HG03571 (cell line): ENCODE data around the gene KIAA1210.

Source experiments
- ATAC-seq: cut with Tn5 transposase; IDR thresholded peaks from one replicate; pipeline ENCODE4 v1.9.1; 2021; ENCODE audit not compliant: unreplicated experiment

The KIAA1210 gene

GRCh38 chrX:119127650-119128049, at the start of gene KIAA1210:
Gene KIAA1210, minus strand, starts transcription at chrX:119127812. Its CDS starts 4,170 bp downstream, at chrX:119123642.
- no peak for ATAC-seq

DNA sequence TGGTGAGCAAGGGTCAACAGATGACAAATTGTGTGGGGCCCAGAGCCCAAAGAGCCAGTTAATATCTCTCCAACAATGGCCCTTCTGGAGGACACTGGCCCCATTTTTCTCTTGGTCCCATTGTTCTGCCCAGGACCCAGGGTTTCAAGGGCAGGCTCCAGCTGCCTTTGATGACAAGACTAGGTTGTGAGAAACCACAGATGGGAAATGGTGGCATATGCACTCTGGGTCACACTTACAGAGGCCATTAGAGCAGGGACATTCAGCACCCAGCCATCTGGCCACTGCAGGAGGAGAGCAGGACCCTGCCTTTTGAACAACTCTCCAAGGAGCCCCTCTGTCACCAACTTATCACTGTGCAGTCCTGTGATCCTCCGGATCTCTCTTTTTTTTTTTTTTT, 49.7 kb upstream of the KIAA1210 start:
- no peak for ATAC-seq

DNA sequence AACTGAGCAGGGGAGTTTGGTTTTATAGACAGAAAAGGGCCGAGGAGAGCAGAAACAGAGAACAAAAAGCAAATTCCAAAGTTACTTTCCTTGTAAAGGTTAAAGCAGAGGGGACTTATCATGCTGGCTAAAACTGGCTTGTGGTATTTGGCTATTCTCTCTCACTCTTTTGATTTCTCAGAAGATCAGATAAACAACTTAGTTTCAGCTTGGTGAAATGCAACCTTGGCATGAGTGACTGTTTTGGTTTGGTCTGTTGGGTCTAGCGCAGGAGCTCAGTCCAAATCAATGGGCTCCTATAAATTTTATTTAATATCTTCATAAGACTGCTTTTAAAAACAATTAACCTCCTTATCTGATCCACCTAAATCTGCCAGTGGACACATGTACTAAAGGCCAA, 47.3 kb upstream of the KIAA1210 start:
- ATAC-seq, result no peak

DNA sequence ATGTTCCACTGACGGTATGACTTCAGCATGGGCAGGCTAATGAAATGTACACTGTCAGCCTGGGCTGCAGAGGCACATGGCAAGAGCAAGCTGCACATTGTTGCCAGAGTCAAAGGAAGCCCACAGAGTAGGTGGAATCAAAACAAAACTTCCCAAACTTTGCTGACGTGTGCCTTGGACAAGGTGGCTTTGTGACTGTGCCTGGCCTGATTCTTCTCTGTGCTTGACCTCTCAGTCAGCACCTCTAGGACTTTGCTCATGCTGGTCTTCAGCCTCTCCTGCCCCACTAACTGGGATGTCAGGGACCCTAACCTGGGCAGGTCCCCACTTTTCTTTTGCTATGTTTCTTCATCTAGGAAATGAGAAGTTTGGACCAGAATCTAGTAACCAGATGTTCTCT, 40.5 kb upstream of the KIAA1210 start:
- ATAC-seq, result no peak

DNA sequence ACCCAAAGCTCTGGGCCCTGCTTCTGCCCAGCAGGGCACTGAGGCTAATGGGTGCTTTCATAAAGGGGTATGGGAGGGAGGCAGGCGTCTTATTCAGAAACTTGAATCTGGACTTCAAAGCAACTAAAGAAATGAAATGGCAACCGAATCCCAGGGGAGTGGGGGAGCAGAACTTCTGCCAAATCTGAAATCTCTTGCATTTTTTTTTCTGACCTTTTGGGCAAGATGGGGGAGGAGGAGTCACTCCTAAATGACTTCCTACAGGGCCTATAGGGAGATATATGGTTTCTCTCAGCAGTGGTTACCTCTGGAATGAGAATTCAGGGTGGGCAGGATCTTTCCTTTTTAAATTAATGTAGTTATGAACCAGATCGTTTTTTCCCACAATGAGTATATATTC, 30.6 kb upstream of the KIAA1210 start:
- ATAC-seq, result no peak

DNA sequence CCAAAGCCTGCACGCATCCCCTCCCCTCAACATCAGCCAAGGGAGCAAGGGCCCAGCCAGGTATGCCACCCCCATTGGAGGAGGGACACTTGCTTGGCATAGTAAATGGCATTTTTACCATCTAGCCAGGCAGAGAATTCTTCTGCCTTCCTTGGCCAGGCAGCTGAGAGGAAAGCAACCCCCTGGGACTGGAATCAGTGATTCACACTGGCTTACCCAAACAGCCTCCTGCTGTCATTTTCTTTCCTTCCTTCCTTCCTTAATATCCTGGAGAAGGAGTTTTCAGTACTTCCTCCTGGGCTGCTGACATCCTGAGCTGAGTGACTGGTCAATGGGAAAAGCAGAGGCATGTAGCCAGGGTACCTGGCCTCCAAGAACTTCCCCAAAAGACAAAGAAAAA, 28.6 kb upstream of the KIAA1210 start:
- no peak for ATAC-seq

GRCh38 chrX:119155416-119156035, 27.9 kb upstream of the KIAA1210 start:
- ATAC-seq, result no peak

GRCh38 chrX:119151051-119151380, 23.4 kb upstream of the KIAA1210 start:
- ATAC-seq, result no peak

GRCh38 chrX:119150163-119151050, 22.8 kb upstream of the KIAA1210 start:
- ATAC-seq, result no peak

GRCh38 chrX:119147486-119147885, 19.9 kb upstream of the KIAA1210 start:
- ATAC-seq, result no peak

GRCh38 chrX:119145241-119145653, 17.6 kb upstream of the KIAA1210 start:
- ATAC-seq, result no peak

DNA sequence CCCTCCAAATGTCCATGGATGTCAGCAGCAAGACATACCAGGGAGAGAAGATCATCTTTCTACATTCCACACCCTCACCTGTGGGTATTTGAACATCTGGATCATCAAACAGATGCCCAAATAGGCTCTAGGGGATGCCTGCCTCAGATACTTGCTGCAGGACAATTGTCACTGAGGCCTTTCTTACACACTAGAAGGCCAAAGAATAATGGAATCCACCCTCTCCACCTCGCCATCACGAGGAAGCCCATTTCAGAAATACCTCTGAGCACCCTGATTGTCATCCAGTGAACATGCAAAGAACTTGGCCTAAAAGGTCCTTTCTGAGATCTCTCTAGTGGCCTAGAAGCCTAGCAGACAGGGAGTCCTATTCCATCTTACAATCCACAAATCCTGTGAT, 6.9 kb upstream of the KIAA1210 start:
- no peak for ATAC-seq

- ATAC-seq, result no peak
Measured at GRCh38 chrX:119132961-119133360, 5.3 kb upstream of the KIAA1210 start.

- ATAC-seq, result no peak
Measured at GRCh38 chrX:119132316-119132715, 4.7 kb upstream of the KIAA1210 start.

DNA sequence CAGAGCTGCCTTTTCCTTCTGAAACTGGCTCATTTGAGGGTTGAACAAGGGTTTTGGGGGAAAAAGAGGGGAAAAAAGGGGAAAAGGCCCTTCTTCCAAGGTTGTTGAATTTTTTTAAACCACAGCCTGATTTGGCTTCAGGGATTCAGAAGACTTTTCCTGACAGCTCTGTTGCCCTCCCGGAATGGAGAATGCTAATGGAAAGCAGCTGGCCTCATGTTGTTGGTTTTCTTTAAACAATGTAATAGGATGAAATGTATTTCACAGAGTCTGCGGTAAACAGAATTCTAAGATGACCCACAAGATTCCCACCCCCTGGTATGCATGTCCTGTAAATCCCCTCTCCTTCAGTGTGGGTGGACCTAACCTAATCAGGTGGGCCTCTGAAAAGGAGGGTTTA, 3.3 kb upstream of the KIAA1210 start:
- ATAC-seq, result no peak

DNA sequence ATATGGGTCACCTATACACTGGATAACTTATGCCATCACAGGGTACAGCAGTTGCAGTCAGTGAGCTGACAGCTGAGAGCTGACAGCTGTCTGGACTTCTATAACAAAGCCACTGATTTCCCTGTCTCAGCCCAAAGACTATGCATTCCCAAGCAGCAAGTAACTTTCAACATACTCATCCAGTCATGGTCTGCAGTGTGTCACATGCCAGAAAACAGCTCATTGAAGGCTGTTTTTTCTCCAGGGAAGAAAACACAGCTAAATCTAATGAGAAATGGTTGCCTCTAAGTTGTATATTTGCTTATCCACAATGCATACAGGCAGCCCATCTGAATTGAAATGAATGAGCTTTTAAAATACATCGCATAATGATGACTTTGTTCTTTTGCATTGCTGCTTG, 6.3 kb downstream of the KIAA1210 start:
- ATAC-seq, result no peak

- ATAC-seq, result peak; percentile 74
Measured at GRCh38 chrX:119118780-119119395, 8.7 kb downstream of the KIAA1210 start.

DNA sequence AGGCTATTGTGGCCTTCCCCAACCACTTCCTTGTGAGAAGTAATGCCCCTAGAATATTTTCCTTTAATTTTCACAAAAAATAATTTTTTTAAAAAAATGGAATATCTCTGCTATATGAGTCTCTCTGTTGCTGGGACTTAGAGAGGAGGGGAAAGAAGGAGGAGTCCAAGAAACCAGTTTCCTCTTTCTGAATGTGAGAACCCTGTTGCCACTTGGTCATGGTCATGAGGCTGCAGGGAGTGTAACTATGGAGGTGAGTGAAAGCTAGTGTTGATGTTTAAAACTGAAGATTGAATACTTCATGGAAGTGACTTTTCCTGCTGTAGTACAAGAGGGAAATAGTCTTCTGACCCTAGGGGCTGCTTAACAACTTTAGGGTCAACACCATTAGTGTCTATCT, 20.4 kb downstream of the KIAA1210 start:
- no peak for ATAC-seq

- ATAC-seq, result no peak
Measured at GRCh38 chrX:119105826-119106225, 21.8 kb downstream of the KIAA1210 start.

DNA sequence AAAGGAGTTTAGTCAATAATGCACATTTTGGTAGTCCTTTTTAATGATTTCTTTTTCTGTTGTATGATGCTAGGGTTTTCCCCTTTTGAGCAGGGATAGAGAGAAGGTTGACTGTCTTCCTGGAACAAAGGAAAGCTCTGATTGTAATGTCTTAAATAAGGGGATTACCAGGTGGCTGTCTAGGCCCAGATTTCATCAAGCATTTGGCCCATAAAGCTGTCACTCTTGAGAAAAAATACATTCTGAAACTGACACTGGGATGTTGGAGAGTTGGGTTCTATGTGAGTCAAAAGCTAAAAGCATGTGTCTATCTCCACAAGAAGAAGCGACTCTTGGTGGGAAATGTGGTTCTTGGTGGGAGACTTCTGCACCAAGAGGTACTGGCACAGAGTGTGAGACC, 26.4 kb downstream of the KIAA1210 start:
- ATAC-seq, result no peak

GRCh38 chrX:119095936-119096335, 31.7 kb downstream of the KIAA1210 start:
- no peak for ATAC-seq

DNA sequence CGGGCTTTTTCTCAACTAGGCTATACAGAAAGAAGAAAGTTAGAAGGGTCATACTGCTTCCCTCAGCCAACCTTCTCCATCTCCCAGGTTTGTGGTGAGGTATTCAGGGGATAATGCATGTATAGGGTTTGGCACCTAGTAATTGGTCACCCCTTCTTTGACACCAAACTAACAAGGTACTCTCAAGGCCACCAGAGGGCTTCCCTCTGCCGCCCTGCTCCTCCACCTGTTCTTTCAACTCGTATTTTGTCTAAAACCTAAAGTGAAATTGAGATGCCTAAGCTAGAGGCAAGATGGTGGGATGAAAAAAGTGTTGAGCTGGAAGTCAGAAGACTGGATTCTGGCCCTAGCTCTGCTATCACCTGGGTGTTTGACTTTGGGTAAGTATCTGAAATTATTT, 32.8 kb downstream of the KIAA1210 start:
- no peak for ATAC-seq
